Hepatocyte (in vitro differentiated cells): ENCODE data around the gene LAMA4. TPM values are rescaled to one million over a fixed set of nuclear protein-coding genes. Genes with fewer than 3 reads are reported as not detected.

ENCODE experiments used
- DNase-seq: peaks from one replicate; pipeline ENCODE4 v3.0.0-alpha.2; 2016; ENCODE audit warnings: low spot score
- H2AFZ ChIP-seq: fragments of 200-600 bp; sonication (generic); 2 replicates; pipeline ENCODE4 v1.6.0; 2016; ENCODE audit warnings: antibody characterized with exemption, mild to moderate bottlenecking
- H3K27ac ChIP-seq: fragments of 200-600 bp; sonication (generic); 2 replicates; pipeline ENCODE4 v1.5.1; 2016; ENCODE audit warnings: mild to moderate bottlenecking
- H3K27me3 ChIP-seq: fragments of 200-600 bp; sonication (generic); 2 replicates; pipeline ENCODE4 v1.6.1; 2016
- H3K36me3 ChIP-seq: fragments of 200-600 bp; sonication (generic); replicated peaks from 2 replicates; pipeline ENCODE4 v1.5.1; 2016; ENCODE audit warnings: low read depth; ENCODE audit not compliant: insufficient read depth
- H3K4me1 ChIP-seq: fragments of 200-600 bp; sonication (generic); 2 replicates; pipeline ENCODE4 v1.5.1; 2016; ENCODE audit warnings: mild to moderate bottlenecking, moderate library complexity; ENCODE audit not compliant: insufficient read depth
- H3K4me2 ChIP-seq: fragments of 200-600 bp; sonication (generic); 2 replicates; pipeline ENCODE4 v1.6.0; 2016
- H3K4me3 ChIP-seq: fragments of 200-600 bp; sonication (generic); 2 replicates; pipeline ENCODE4 v1.5.1; 2016; ENCODE audit warnings: mild to moderate bottlenecking
- H3K79me2 ChIP-seq: fragments of 200-600 bp; sonication (generic); 2 replicates; pipeline ENCODE4 v1.6.0; 2017; ENCODE audit warnings: mild to moderate bottlenecking
- H3K9me2 ChIP-seq: fragments of 200-600 bp; sonication (generic); replicated peaks from 2 replicates; pipeline ENCODE4 v1.6.0; 2017; ENCODE audit warnings: mild to moderate bottlenecking; ENCODE audit not compliant: insufficient read depth
- H3K9me3 ChIP-seq: fragments of 200-600 bp; sonication (generic); 2 replicates; pipeline ENCODE4 v1.5.1; 2016; ENCODE audit warnings: low read depth, mild to moderate bottlenecking
- H4K20me1 ChIP-seq: fragments of 200-600 bp; sonication (generic); 2 replicates; pipeline ENCODE4 v1.6.0; 2016; ENCODE audit warnings: mild to moderate bottlenecking; ENCODE audit not compliant: insufficient read depth, poor library complexity, severe bottlenecking
- CTCF ChIP-seq: fragments of 200-600 bp; sonication (generic); IDR thresholded peaks from 2 replicates; pipeline ENCODE4 v1.5.1; 2016; ENCODE audit warnings: antibody characterized with exemption, mild to moderate bottlenecking; ENCODE audit not compliant: poor library complexity
- EZH2 ChIP-seq: fragments of 200-600 bp; sonication (generic); IDR thresholded peaks from 2 replicates; pipeline ENCODE4 v1.6.1; 2016; ENCODE audit warnings: antibody characterized with exemption, mild to moderate bottlenecking, borderline replicate concordance
- EZH2phosphoT487 ChIP-seq: fragments of 200-600 bp; sonication (generic); IDR thresholded peaks from one replicate; pipeline ENCODE4 v1.6.1; 2018; ENCODE audit warnings: antibody characterized with exemption, mild to moderate bottlenecking, low read depth, moderate library complexity; ENCODE audit not compliant: unreplicated experiment, severe bottlenecking
- WGBS: methylation state at CpG from one replicate; pipeline ENCODE4 v1.1.6; 2016; ENCODE audit warnings: low lambda C conversion rate; ENCODE audit errors: missing lambda C conversion rate; 5-methylcytosine and 5-hydroxymethylcytosine counted together
- polyA plus RNA-seq: library from polyadenylated mRNA; unstranded; fragments of >200 nt; fragmentation: Nextera tagmentation; extraction: Ambion mirVana; gene quantifications from 2 replicates; pipeline ENCODE4 v1.2.1, GENCODE V29; 2016
- total RNA-seq: library from RNA; depleted of rRNA; stranded (reverse); fragments of >200 nt; gene quantifications from 2 replicates; pipeline ENCODE4 v1.2.3, GENCODE V29; 2014

The LAMA4 gene
- total and polyA plus RNA-seq, 2 experiments from 2014 or later = 14.1 to 18.9 TPM

- no peak overlapping the region for H3K4me3 ChIP-seq
- no peaks in the 10 kb centered on the region for H3K79me2 ChIP-seq
- H3K27me3 ChIP-seq = no peaks in the 10 kb centered on the region
- no peak overlapping the region for H3K27ac ChIP-seq
- H4K20me1 ChIP-seq = no peaks in the 10 kb centered on the region
- H3K4me1 ChIP-seq = no peaks in the 10 kb centered on the region
- TF ChIP-seq EZH2phosphoT487 = no peak
- TF ChIP-seq CTCF = no peak
- no peak for TF ChIP-seq EZH2
- DNase-seq = no peak
- H2AFZ ChIP-seq = no peak overlapping the region
- WGBS = 96% methylated on average over 7 of the region's 7 CpGs
- H3K36me3 ChIP-seq = no peaks in the 10 kb centered on the region
- H3K9me3 ChIP-seq = no peaks in the 10 kb centered on the region
- H3K9me2 ChIP-seq = no peaks in the 10 kb centered on the region
- no peak overlapping the region for H3K4me2 ChIP-seq
These were observed 62.8 kb downstream of the LAMA4 start for GRCh38 chr6:112191509-112192020.

DNA sequence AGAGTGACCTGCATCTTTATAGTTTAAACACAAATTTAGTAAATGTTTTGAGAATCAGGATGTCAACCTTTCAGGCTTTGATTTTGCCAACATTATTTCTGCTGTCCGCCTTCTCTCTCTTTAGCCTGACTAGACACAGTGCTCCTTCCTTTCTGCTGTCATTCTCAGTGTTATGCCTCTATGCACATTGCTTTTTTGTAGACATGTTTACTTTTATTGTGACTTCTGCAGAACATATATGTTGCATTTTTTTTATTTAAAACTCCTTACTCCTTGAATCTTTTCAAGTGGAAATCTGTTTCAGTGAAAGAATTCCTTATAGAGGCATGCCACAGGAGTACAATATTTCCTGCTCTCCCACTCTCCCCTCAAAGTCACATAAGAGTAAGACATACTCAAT, 64.2 kb downstream of the LAMA4 start:
- peaks cover 3% of the 10 kb centered on the region for H3K4me1 ChIP-seq
- no peaks in the 10 kb centered on the region for H3K9me2 ChIP-seq
- no peaks in the 10 kb centered on the region for H4K20me1 ChIP-seq
- WGBS = 93% methylated on average over 1 of the region's 1 CpG
- DNase-seq = no peak
- no peaks in the 10 kb centered on the region for H3K36me3 ChIP-seq
- H3K79me2 ChIP-seq = no peaks in the 10 kb centered on the region
- no peaks in the 10 kb centered on the region for H3K27me3 ChIP-seq
- H3K9me3 ChIP-seq = no peaks in the 10 kb centered on the region
- no peak overlapping the region for H3K27ac ChIP-seq
- H3K4me2 ChIP-seq = no peak overlapping the region
- no peak for TF ChIP-seq EZH2phosphoT487
- TF ChIP-seq EZH2 = no peak
- no peak for TF ChIP-seq CTCF
- H3K4me3 ChIP-seq = no peak overlapping the region
- H2AFZ ChIP-seq = no peak overlapping the region

- no peaks in the 10 kb centered on the region for H3K79me2 ChIP-seq
- TF ChIP-seq CTCF = no peak
- no peak for TF ChIP-seq EZH2
- TF ChIP-seq EZH2phosphoT487 = no peak
- no peak overlapping the region for H2AFZ ChIP-seq
- no peaks in the 10 kb centered on the region for H3K36me3 ChIP-seq
- no peaks in the 10 kb centered on the region for H3K27me3 ChIP-seq
- H3K27ac ChIP-seq = no peak overlapping the region
- H3K4me2 ChIP-seq = no peak overlapping the region
- no peak overlapping the region for H3K4me3 ChIP-seq
- H3K9me3 ChIP-seq = no peaks in the 10 kb centered on the region
- DNase-seq = no peak
- H3K4me1 ChIP-seq = peaks cover 6% of the 10 kb centered on the region
- 48% methylated on average over 5 of the region's 5 CpGs for WGBS
- H3K9me2 ChIP-seq = no peaks in the 10 kb centered on the region
- no peaks in the 10 kb centered on the region for H4K20me1 ChIP-seq
These were observed 64.9 kb downstream of the LAMA4 start for GRCh38 chr6:112189494-112189893.

DNA sequence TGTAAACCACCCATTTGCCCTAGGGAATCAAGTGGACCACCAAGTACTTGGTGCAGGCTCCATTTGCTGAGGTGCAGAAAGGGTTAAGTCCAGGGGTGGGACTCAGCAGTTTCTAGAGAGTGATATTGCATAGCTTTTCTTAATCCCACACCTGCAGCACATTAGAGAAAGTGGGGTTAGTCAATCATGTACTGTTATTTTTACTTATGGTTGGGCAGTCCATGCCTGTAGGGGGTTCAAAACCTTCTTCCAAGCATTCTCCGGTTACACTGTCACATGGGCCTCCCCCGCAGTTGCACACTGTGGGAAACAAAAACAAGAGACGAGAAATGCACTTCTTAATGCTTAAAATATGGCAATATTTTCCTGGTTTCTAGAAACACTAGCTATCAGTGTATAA, 65.5 kb downstream of the LAMA4 start:
- H3K4me2 ChIP-seq = no peak overlapping the region
- no peak for DNase-seq
- 60% methylated on average over 3 of the region's 3 CpGs for WGBS

More for the DNA sequence above, 65.5 kb downstream of the LAMA4 start:
- H3K4me3 ChIP-seq = no peak overlapping the region
- H3K4me1 ChIP-seq = peaks cover 6% of the 10 kb centered on the region
- no peaks in the 10 kb centered on the region for H3K9me3 ChIP-seq
- H3K9me2 ChIP-seq = no peaks in the 10 kb centered on the region
- no peaks in the 10 kb centered on the region for H3K27me3 ChIP-seq
- no peaks in the 10 kb centered on the region for H4K20me1 ChIP-seq
- H2AFZ ChIP-seq = no peak overlapping the region
- H3K36me3 ChIP-seq = no peaks in the 10 kb centered on the region
- no peak overlapping the region for H3K27ac ChIP-seq
- no peak for TF ChIP-seq CTCF
- no peak for TF ChIP-seq EZH2phosphoT487
- no peak for TF ChIP-seq EZH2
- no peaks in the 10 kb centered on the region for H3K79me2 ChIP-seq
